GM19025 (cell line): ENCODE results near the gene BHLHE23.

Experiments
- ATAC-seq: cut with Tn5 transposase; IDR thresholded peaks from one replicate; pipeline ENCODE4 v1.9.1; 2021; ENCODE audit warnings: mild to moderate bottlenecking, low read depth, moderate library complexity; ENCODE audit not compliant: unreplicated experiment

BHLHE23 gene

DNA sequence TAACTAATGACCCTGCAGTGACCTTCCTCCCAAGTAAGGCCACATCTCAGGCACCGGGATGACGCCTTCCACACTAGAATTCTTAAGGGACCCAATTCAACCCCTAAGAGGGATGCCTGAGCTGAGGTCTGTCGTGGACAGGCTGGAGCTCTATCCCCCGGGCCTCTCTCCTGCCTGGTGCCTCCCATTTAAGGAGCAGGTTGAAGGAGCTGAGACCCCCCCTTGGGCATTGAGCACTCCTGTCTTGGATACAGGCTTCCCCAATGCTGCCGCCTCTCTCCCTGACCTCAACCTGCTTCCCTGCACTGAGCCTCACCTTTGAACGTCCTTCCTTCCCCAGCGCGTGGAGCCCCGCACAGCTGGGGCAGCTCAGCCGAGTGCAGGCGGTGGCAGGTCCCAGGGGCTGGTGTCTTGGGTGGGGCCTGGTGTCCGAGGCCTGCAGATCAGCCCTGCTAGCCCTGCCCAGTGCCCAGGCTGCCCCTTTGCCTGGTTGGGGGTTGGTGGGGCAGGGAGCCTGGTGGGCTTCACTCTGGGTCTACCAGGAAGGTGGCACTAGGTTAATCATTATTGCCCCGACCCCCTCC, 19.9 kb upstream of the BHLHE23 start:
- ATAC-seq, result no peak

DNA sequence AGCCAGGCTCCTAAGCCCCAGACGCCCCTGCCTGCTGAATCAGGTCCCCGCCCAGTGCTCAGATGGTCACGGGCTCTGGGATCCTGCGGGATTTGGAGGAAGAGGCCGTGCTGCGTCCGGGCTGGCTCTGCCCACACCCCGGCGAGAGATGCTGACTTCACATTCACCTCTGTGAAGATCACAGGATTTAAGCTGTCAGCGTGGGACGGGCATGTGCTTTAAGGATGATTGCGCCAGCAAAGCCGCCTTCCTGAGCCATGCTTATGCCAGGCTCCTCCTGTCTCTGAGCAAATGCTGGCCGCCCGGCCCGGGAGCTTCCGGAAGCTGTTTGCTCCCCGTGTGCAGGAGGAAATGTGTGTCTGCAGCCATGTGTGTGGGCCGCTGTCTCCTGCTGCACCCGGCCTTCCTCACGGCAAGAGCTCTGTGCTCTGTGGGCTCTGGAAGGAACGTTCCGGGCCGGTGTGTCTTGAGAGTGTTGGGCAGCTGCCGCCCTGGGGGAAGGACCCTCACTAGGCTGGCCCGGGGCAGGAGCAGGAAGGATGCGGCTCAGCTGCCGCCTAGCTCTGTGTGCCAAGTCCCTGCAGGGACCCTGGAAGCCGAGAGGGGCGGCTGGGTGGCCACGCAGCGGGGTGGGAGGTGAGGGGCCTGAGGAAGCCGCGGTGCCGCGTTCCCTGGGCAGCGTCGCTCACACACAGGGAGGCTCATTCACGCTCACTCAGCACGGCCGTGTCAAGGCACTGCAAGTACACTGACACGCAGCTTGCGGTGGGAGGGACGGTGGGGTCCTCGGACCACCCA, 19.0 kb upstream of the BHLHE23 start:
- no peak for ATAC-seq

DNA sequence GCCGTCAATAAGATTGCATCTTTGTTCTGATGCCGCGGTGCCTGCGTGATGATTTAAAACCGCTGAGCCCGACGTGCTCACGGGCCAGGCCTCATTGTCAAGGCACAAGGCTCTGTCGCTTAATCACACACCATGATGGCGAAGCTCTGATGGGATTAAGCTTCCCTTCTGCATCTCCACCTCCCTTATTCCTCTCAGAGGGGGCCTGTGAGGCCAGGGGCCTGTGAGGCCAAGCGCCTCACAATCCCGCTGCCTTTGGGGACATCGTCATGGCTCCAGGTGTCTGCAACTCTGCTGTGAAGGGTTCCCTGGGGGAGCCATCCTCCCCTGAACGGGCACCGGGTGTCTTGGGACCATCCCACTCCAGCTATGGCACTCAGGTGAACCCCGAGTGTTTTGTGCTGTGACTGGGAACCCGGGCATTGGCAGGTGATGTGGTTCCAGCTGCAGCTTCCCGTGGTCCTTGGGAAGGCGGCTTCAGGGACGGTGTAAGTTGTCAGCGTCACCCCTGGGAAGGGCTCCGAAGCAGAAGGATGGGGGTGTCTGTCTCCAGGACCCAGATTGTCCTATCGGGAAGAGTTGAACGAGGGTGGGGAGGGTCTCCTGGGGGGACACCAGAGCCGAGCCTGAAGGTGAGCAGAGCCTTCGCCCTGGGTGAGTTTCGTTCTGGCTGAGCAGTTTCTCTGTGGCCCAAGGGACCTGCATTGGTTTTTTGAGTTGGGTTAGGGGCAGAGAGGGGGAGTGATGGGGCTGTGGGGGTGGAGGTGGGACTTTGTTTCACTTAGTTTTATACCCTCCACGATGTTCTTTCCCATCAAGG, 18.0 kb upstream of the BHLHE23 start:
- no peak for ATAC-seq

GRCh38 chr20:63023936-63024571, 17.3 kb upstream of the BHLHE23 start:
- no peak for ATAC-seq

DNA sequence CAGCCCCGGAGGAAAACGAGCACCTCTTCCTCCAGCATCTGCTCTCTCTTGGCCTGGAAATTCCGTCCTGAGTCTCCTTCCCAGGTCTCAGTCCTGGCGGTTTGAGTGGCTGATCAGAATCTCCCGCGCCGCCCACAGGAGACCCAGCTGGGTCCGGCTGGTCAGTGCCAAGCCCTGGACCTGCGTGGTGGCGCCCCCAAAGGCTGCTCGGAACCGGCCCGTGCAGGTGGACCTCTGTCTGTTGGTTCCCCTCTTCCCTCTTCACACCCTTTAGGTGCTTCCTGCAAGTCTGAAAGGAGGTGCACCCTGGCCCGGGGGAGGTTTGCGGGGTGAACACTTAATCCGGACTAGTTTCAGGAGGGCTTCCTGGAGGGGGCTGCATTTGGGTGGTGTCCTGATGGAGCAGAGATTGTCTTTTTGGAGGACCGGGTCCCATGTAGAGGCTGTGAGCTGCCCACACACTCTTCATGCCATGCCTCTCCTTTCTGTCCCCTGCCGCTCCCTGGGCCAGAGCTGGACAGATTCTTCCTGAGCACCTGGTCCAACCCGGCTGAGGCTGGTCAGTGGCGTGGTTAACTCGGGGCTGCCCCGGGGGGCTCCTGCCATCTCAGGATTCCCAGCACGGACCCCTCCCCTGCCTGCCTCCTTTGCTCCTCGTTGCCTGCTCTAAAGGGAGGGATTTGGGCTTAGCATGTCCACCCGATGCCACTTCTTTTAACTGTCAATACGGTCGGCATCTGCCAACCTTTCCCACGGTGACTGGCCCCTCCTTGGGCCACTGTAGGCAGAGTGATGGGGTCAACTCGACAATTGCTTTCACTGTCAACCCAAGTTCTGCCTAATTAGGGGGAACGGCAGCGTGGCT, 16.5 kb upstream of the BHLHE23 start:
- ATAC-seq, result no peak

DNA sequence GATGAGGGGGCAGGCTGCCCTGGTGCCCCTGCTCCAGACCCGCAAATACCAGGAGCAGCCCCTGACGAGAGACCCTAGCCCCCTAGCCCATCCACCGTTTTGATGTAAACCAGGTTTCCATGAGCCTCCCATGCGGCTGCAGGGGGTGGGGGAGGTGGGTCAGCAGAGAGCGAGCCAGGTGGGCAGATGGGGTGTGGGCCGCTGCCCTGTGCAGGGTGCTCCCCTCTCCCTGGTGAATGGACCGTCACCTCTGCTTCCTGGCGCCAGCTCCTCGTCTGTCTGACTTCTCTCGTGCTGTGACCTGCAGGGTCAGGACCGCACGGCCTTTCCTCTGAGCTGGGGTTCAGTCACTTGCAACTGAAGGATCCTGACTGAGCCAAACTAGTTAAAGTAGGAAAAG, 15.7 kb upstream of the BHLHE23 start:
- no peak for ATAC-seq

DNA sequence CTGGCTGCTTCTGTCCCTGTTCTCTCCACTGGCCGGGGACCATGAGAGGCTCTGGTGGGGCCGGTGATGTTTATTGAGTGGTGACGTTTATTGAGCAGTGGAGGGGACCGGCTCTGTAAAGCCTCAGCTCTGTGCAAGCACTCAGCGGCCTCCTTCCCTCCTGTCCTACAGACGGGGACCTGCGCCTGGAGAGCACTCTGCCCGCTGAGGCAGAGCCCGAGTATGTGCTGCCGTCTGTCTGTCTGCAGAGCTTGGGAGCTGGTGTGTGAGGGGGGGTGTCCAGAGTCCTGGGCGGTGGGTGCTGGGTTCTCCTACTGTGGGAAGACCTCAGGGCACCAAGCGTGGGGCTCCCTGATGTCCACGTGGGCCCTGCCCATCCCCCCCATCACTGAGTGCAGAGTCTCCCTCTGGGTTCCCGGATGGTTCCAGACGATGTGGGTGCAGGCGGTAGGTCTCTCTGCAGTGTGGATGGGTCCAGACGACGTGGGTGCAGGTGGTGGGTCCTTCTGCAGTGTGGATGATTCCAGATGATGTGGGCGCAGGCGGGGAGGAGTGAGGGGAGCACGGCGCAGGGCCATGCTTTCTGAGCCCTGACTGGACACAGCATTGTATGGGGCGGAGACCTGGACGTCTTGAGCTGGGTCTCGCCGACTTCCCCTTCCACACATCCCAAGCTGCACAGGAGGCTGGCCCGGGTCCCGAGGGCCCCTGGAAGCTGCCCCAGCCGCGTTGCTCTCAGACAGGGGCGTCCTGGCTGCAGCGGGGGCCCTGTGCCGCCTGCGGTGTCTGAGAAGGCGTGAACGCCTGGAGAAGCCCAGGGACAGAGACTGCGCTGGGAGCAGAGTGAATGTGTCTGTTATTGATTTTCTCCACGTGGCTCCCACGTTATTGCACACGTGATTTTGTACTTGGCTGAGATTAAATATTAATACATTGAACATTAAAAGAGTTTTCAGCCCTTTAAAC, 14.9 kb upstream of the BHLHE23 start:
- ATAC-seq, result no peak

GRCh38 chr20:63020681-63021080, 13.9 kb upstream of the BHLHE23 start:
- ATAC-seq, result no peak

DNA sequence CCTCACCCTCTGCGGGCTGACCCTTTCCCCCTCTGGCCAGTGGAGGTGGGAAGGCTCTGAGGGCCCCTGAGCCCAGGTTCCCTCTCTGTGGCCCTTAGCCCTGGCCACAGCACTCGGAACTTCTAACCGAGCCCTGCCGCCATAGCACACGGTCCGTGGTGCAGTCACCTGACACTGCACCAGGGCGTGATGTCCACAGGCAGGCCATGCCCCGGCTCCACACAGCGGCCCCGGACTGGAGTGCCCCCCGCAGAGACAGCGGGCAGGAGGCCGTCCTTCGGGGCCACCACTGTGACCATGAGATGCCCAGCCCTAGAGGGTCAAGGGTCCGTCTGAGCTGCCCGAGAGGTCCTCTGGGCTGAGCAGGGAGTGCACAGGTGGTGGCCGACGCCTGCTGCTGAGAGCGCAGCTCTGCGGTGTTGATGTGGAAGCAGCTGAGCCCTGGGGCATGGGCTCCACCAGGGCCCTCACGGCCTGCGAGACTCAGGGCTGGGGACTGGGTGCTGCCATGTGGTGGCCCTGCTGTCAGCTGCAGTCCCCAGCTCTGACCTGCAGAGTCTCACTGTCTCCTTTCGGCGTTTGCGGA, 11.2 kb upstream of the BHLHE23 start:
- ATAC-seq, result no peak

- ATAC-seq, result no peak
These were observed 10.5 kb upstream of the BHLHE23 start for GRCh38 chr20:63017076-63017825.

- ATAC-seq, result no peak
These were observed 9.8 kb upstream of the BHLHE23 start for GRCh38 chr20:63016514-63017075.

GRCh38 chr20:63015662-63016361, 9.0 kb upstream of the BHLHE23 start:
- no peak for ATAC-seq

GRCh38 chr20:63015147-63015661, 8.4 kb upstream of the BHLHE23 start:
- no peak for ATAC-seq

GRCh38 chr20:63014710-63015109, 7.9 kb upstream of the BHLHE23 start:
- no peak for ATAC-seq

DNA sequence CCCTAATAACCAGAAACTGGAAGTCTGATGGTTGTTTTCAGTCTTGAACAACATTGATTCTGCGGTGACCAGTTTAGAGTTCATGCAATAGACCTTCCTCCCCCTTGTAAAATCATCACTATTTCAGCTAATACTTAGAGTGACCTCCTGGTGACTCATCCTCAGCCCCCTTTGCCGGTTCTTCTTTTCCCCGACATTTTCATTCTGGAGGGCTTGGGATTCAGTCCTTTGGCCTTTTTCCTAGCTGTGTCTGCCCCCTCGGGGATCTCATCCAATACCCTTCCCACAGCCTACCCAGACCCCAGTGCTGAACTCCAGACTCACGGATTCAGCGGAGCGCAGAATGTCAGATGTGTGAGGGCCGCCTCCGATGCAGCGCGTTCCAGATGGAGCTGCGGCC, 7.5 kb upstream of the BHLHE23 start:
- ATAC-seq, result no peak

GRCh38 chr20:63013207-63013606, 6.4 kb upstream of the BHLHE23 start:
- no peak for ATAC-seq

DNA sequence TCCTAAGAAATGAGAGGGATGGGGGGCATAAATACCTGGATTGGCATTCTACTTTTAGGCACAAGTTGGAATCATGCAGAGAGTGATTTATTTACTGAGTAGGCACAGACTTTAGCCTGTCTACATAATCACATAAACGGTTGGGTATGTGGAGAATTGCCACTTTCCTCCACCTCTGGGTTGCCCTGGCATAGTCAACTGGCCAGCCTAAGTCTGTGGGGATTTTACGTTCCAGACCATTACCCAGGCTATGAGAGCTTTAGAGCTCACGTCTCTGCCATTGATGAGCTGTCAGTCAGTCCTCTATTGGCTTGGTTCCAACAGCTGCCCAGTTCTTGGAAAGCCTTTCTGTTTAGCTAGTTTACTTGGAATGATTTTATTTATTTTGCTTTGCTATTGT, 5.0 kb upstream of the BHLHE23 start:
- ATAC-seq, result no peak
